HG03442 (cell line): ENCODE measurements around the gene STIMATE.

Experiments
- ATAC-seq: cut with Tn5 transposase; IDR thresholded peaks from one replicate; pipeline ENCODE4 v1.9.1; 2021; ENCODE audit warnings: mild to moderate bottlenecking, moderate library complexity; ENCODE audit not compliant: unreplicated experiment

The STIMATE gene

DNA sequence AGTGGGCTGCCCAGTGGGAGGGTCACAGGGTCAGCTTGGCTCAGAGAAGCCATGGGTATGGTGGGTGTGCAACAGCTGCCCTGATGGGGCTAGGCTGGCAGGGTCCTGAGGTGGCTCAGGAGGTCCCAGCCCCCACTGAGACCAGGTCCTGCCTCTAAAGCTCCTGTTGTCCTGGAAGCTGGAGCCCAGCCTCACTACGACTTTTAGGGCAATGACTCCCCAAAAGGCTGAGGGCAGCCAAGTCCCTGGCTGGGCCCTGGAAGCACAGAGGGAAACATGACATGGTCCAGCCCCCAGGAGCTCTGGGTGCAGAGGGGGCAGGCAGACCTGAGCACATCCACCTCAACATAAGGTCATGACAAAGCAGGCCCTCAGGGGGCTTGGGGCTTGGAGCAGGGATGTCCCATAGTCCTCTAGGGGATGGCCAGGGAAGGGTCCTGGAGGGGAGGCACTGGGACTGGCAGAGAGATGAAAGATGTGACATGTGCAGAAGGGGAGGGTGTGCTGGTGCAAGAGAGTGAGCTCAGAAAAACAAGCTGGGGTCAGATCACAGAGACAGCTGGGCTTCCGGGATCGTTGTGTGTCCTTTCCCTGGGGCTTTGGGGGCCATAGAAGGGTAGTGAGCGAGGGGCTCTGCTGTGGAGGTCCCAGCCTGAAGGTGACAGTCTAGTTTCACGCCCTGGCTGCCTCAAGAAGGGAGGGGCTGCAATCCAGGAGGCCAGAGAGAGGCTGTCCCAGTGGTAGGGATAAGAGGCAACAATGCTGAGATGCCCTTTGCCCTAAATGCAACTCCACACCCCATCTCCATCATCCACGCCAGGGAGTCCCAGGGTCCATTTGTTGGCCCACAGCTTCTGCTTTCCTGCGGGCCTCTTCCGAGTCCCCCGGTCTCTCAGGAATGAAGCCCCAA lies 103.4 kb downstream of the STIMATE start:
- no peak for ATAC-seq

GRCh38 chr3:52792961-52793695 lies 104.2 kb downstream of the STIMATE start:
- ATAC-seq = no peak

GRCh38 chr3:52792413-52792812 lies 104.9 kb downstream of the STIMATE start:
- ATAC-seq = no peak

DNA sequence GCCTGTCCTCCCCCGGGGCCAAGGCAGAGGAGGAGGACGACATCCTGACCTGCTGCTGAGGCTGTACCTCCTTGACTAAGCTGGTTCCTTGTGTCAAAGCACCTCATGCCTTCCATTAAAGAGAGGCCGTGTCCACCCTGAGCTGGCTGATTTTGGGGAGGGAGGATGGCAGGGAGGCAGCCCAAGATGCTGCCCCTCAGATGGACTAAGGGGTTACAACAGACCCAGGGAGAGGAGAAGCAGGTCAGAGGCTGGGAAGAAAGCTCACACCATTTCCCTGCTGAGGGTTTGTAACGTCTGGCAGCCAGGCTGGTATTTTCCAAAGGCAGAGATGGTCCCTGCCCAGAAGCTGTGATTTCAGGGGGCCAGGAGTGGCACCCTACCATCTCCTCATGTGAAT lies 105.4 kb downstream of the STIMATE start:
- no peak for ATAC-seq

- ATAC-seq = no peak
Observed at GRCh38 chr3:52791366-52791765, 106.0 kb downstream of the STIMATE start.

- ATAC-seq = no peak
Observed at GRCh38 chr3:52790741-52791140, 106.6 kb downstream of the STIMATE start.

DNA sequence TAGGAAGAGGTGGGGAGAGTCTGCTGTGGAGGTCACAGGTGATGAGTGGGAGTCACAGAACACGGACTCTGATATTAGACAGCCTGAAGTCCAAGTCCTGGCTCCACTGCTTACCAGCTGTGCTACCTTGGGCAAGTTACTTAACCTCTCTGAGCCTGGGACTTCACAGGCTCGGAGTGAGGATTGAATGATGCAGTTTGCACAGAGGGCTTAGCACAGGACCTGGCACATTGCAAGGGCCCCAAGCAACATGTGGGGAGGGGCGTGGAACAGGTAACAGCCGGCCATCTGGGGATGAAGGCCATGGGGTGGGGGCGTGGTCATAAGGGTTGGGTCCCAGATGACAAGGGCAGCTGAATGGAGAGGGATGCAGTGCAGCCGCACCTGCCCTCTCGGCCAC lies 107.0 kb downstream of the STIMATE start:
- ATAC-seq = no peak

DNA sequence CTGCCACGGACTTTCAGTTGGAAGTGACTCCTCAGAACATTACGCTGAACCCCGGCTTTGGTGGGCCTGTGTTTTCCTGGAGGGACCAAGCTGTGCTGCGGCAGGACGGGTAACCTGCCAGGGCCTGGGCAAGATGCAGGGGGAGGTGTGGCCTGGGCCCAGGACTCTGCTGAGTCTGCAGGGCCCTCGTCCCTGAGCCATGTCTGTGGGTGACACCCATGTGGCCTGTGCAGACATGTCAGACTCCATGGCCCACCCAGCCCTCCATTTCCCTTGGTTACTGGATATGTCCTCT lies 107.7 kb downstream of the STIMATE start:
- ATAC-seq = no peak

DNA sequence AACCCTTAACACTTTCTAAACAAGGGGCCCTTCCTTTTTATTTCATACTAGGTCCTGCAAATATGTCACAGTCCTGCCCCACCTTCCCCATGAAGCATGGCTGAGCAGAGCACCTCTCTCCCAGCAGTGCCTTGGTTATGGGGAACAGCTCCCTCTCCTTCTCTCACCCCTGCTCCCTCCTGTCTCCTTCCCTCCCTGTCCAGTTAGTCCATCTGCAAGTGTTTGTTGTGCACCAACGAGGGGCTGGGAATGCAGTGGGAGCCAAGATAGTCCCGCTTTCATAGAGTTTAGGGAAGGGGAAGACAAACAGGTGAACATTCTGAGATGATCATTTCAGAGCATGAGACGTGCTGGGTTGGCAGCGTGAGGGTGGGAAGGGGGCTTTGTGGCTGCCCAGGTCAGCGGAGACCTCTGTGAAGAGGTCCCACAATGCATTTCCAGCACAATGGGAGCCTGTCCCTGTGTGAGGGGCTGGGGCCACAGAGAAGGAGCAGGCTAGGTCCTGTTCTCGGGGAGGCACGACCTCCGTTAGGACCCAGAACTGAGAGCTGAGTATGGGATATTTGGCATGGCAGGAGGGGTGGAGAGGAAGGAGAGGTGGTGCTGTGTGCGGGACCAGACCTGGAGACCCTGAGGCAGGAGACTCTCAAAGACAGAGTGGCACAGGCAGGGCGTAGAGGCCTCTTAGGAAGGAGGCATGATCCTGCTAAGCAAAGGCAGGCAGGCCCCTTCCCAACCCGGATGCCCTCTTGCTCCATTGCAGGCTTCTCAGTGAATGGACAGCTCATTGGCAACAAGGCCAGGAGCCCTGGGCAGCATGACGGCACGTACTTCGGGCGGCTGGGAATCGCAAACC lies 108.2 kb downstream of the STIMATE start:
- no peak for ATAC-seq

DNA sequence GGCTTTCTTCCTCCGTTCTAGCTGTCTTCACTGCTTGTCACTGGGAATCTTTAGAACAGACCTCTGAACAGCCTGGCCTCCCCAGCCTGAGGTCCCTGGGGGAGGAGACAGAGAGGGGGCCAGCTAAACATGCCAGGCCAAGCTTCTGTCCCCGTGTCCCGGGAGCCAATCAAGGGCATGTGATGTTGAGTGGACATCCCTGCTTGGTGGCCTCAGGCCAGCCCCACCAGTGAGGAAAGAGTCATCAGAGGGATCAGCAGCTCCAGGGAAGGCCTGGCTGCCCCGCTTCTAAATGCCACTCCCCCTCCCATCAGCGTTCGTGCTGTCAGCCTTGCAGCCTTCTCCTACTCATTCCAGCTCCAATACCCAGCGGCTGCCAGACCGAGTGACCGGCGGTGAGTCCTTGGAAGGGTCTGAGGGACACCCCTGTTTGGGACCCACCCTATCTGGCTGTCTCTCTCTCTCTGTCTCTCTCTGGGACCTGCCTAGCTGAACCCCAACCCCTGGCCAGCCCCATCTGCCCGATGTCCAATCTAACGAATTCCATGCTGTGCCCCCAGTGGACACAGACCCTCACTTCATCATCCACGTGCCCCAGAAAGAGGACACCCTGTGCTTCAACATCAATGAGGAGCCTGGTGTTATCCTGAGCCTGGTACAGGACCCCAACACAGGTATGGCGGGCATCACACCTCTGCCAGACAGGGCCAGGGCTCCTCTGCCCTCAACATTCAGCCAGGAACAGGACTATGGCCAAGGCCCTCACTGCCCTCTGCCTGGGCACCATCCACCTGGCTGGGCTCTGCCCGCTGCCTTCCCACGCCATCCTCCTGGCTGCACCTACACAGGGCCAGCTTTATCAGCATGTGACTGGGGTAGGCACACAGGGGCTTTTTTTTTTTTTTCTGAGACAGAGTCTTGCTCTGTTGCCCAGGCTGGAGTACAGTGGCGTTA lies 109.4 kb downstream of the STIMATE start:
- ATAC-seq = no peak

DNA sequence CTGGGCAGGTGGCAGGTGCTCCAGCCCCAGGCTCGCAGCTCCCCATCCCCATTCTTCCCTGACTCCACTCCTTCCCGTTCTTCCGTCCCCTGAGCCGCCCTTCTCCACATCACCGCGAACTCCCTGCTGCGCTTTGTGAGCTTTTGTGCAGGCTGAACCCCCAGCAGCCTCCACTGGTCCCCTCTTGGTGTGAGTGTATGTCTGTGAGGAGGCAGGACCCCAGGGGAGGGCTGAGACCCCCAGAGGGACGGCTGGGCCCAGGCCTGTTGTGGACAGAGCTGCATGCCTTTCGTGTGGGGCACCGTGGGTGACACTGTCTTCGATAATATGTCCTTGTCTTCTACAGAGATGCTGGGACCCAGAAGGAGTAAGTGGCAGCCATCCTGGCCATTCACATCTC lies 110.1 kb downstream of the STIMATE start:
- ATAC-seq = no peak
